Measurements from ENCODE around the gene GLB1L.

The GLB1L gene

GRCh38 chr2:219253753-219254589, 8.7 kb upstream of the GLB1L start, which contains the start of gene TUBA4A:
Gene TUBA4A (minus strand): TSS chr2:219253918. CDS start chr2:219253858, 60 bp downstream.
- in situ Hi-C loops (cut with MboI; ENCODE audit: low sequenced_read_pairs): no loop called here

DNA sequence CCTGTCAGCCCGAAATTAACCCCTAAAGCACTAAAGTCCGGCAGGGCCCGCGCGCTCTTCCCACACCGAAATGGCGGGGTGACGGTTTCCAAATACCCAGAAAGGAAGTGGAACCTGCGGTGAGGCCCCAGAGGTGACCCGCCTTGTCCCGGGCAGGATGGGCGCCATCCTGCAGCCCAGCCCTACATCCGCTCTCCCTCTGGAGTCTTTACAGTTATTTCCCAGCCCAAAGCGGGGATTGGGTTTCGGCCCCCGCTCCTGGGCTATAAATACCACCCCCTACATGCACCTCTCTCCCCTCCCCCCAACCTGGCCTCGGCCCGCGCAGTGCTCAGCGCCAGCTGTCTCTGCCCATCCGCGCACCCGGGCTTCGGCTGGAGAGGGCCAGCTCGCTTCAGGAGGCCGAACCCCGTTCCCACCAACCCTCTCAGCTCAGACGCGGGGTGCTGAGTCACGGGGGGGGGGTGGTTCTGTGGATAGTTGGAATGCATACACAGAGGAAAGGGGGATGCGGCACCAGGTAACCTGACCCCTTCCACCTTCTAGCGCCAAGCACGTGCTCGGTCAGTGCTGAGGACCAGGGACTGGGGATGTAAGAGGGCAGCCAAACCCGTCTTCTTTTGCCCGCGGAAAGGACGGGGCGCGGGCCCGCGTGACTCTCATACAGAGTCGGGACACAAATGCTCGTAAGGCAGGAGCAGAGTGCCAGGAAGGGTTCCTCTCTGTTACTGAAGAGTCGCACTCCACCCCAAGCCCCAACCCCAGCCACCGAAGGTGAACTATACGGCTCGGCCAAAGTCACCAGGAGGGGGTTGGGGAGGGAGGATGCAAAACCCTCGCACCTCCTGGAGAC, 7.9 kb upstream of the GLB1L start, which contains the start of gene TUBA4B:
TUBA4B (plus strand) TSS at position 344 of the 853 bp plus-strand sequence; CDS start at position 509, 165 bp downstream.
- in situ Hi-C loops (cut with MboI; ENCODE audit: low sequenced_read_pairs): no loop called here

GRCh38 chr2:219252570-219252899, 7.3 kb upstream of the GLB1L start:
- in situ Hi-C loops (cut with MboI; ENCODE audit: low sequenced_read_pairs): no loop called here

DNA sequence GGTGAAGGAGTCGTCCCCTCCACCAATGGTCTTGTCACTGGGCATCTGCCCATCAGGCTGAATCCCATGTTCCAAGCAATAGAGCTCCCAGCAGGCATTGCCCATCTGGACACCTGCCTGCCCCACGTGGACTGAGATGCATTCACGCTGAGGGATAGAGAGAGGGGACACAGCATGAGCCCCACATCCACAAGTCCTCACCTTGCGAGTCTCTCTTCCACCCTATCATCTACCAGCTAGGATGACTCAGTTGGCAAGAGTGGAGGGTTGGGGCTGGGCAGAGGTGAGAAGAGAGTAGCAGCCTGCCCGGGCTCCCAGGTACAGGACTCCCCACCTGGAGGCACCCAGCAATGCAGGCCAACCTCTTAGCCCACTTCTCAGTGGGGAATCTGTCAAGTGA, 6.8 kb upstream of the GLB1L start:
- in situ Hi-C loops (cut with MboI; ENCODE audit: low sequenced_read_pairs): no loop called here

DNA sequence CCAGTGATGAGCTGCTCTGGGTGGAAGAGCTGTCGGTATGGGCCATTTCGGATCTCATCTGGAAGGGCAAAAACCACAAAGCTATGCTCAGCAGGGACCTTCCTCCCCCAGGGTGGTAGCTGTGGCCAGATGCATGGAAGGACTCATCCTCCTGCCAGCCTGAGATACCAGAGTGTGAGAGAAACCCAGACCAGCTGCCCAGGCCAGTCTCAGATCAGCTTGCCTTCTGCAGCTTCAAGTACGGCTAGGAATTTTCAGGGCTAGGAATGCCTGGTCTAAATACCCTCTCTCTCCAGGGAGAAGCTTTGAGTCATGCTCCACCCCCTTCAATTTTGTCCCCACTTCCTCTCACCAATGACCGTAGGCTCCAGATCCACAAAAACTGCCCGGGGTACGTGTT, 6.4 kb upstream of the GLB1L start:
- in situ Hi-C loops (cut with MboI; ENCODE audit: low sequenced_read_pairs): no loop called here

- in situ Hi-C loops (cut with MboI; ENCODE audit: low sequenced_read_pairs): no loop called here
Observed at GRCh38 chr2:219250049-219250781, 5.0 kb upstream of the GLB1L start.

GRCh38 chr2:219249203-219249980, 4.1 kb upstream of the GLB1L start:
- in situ Hi-C loops (cut with MboI; ENCODE audit: low sequenced_read_pairs): no loop called here

GRCh38 chr2:219248845-219249202, 3.6 kb upstream of the GLB1L start:
- in situ Hi-C loops (cut with MboI; ENCODE audit: low sequenced_read_pairs): no loop called here

DNA sequence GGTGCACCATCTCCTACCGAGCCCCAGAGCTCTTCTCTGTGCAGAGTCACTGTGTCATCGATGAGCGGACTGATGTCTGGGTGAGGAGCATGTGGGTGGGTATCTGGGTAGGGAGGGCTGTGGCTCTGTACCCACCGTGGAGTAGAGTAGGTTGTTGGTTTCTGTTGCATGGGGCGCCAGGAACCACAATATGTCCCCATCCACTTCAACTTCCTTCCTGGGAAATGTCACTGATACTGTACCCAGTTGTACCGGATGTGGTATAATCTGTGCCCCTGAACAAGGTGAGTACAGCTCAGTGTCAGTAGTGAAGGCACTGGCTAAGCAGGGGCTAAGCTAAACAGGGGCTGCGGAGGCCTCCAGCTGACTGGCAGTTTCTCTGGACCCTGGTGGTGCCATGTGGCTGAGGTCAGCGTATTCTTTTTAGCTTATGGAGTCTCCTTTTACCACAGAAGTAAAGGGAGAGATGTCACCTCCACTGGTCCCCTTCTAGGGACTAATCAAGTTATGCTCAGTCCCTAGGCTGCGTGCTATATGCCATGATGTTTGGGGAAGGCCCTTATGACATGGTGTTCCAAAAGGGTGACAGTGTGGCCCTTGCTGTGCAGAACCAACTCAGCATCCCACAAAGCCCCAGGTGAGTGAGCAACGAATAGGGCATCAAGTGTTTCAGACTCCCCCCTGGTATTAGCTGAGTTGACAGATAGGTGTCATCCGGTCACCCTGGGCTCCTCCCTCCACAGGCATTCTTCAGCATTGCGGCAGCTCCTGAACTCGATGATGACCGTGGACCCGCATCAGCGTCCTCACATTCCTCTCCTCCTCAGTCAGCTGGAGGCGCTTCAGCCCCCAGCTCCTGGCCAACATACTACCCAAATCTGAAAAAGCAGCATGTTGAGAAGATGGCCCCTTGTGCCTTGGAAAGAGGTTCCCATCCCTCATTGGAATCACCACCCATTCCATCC, 2.7 kb upstream of the GLB1L start:
- in situ Hi-C loops (cut with MboI; ENCODE audit: low sequenced_read_pairs): no loop called here

DNA sequence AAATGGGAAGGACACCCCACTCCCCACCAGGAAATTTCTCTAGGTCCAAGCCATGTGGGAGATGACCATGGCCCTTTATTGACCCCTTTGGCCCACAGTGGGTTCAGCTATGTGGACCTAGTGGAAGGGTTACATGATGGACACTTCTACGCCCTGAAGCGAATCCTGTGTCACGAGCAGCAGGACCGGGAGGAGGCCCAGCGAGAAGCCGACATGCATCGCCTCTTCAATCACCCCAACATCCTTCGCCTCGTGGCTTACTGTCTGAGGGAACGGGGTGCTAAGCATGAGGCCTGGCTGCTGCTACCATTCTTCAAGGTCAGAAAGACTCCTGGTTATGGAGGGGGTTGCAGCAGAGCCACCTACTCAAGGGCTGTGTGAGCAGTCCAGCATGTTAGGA, 1.3 kb upstream of the GLB1L start:
- in situ Hi-C loops (cut with MboI; ENCODE audit: low sequenced_read_pairs): no loop called here

- in situ Hi-C loops (cut with MboI; ENCODE audit: low sequenced_read_pairs): no loop called here
Observed at GRCh38 chr2:219245899-219246230, 621 bp upstream of the GLB1L start.

DNA sequence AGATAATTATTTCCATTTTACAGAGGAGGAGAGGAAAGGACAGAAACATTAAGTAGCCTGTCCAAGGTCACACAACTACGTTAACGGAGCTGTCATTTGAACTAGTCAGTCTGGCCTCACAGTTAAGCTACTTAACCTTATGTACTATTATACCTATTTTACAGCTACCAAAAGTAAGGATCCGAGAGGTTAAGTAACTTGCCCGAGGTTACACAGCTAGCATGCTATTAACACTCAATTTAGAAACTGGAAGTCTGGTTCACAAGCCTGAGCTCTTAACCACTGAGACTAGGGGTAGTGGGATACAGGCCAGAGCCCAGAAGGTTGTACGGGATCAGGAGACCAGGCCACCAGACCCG, 476 bp downstream of the GLB1L start:
- in situ Hi-C loops (cut with MboI; ENCODE audit: low sequenced_read_pairs): no loop called here

DNA sequence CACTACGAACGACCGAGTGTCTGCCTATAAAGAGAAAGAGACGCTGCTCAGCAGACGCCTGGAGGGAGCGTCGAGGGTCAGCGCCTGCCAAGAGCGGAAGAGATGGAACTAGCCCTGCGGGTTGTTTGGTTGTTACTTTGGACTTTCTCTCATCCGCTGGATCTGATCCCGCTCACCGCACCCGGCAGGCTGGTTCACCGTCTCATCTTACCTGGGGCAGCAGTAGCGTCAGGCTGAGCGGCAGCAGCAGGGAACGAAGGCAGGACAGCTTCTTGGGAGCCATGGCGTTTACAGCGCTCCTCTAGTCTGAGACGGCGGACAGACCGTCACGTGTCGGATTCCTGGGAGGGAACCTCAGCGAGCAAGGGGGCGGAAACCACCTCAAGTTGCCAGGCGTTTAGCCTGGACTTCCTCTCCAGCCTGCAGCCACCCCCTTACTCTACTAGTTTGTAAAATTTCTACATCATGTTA, 1.9 kb downstream of the GLB1L start:
- in situ Hi-C loops (cut with MboI; ENCODE audit: low sequenced_read_pairs): no loop called here

- in situ Hi-C loops (cut with MboI; ENCODE audit: low sequenced_read_pairs): no loop called here
Observed at GRCh38 chr2:219234331-219234730, 10.9 kb downstream of the GLB1L start.

- in situ Hi-C loops (cut with MboI; ENCODE audit: low sequenced_read_pairs): no loop called here
Observed at GRCh38 chr2:219230059-219230540, 15.1 kb downstream of the GLB1L start.

DNA sequence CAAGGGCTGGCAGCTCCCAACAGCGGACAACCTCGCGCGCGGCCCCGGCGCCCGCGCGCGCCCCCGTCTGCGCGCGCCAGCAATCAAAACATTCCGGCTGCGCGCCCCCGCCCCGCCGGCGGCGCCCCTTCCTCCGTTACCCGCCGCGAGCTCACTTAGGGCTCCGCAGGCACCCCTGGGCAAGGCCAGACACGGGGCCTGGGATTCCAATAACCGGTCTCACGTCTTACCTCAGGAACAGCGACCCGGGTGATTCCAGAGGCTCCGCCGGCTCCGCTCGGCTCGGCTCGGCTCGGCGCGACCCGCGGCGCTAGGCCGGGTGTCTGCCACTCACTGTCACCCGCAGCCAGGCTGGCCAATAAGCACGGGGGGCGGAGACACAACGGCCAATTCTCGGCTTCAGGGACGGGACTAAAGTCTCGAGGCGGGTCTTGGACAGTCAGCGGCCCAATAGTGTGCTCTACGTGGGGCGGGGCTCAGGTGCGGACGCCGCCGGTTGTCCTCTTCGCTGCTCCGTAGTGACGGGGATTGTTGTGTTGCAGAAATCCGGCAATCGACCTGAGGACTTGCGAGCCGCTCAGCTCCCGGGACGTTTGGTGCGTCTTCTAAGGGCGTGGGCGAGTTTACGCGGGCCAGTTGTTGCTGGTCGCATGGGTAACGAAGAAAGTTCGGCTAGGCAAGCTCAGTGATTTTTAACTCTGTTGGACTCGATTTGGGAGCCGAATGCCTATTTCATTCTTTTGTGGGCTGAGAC, 15.8 kb downstream of the GLB1L start, which contains the start of the genes ANKZF1 and ATG9A:
ANKZF1 (plus strand) TSS at position 502 of the 754 bp plus-strand sequence. CDS start 452 bp downstream, outside the sequence.
ATG9A (minus strand) TSS at position 332 of the 754 bp plus-strand sequence. CDS start 1,612 bp downstream, outside the sequence.
- in situ Hi-C loops (cut with MboI; ENCODE audit: low sequenced_read_pairs): no loop called here

- in situ Hi-C loops (cut with MboI; ENCODE audit: low sequenced_read_pairs): no loop called here
Observed at GRCh38 chr2:219228911-219229304, 16.3 kb downstream of the GLB1L start.

All from hTERT RPE-1 (cell line).